Raji (cell line): Measurements from ENCODE around the gene ZFAND2A.

Experiments used
- POLR2A ChIP-seq: IDR thresholded peaks from 2 replicates; pipeline ENCODE4 v1.6.1; 2011; ENCODE audit warnings: low read depth, low read length, control low read depth; ENCODE audit not compliant: insufficient read depth

The ZFAND2A gene

DNA sequence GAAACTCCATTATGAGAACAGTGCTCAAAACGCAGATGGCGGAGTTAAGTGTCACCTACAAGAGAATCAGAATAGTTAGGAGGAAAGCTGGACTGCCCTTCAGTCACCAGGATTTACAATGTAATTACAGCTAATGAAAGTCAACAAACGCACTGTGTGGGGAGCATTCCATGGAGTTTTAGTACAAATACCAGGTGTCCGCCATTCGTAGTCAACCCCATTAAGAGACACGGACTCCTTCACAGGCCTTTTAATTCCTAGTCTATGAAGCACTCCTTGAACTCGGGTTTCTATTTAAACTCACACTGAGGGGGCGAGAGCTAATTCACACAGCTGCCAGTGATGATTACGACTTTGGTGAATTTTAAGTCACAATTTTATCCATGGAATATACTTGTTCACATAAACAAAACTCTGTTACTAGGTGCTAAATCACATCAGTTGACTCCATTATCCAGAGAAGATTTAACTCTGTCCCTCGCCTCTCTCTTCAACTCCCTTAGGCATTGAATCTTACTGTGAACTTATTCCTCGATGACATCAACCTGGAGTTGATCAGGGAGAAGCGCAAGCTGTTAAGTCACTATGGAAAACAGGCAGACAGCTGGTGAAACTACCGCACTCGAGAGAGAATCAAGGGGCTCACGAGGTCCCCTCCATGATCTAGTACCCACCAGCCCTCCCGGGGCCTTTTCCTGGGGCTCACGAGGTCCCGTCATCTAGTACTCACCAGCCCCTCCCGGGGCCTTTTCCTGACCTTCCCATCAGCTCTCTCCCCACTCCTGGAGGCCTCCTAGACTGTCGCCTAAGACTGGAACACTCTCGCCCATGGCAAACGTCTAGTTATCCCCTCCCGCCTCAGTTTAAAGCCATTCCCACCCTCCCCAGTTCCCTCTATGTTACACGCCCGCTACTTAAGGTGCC, 1.5 kb downstream of the ZFAND2A start:
- TF ChIP-seq POLR2A, result no peak

DNA sequence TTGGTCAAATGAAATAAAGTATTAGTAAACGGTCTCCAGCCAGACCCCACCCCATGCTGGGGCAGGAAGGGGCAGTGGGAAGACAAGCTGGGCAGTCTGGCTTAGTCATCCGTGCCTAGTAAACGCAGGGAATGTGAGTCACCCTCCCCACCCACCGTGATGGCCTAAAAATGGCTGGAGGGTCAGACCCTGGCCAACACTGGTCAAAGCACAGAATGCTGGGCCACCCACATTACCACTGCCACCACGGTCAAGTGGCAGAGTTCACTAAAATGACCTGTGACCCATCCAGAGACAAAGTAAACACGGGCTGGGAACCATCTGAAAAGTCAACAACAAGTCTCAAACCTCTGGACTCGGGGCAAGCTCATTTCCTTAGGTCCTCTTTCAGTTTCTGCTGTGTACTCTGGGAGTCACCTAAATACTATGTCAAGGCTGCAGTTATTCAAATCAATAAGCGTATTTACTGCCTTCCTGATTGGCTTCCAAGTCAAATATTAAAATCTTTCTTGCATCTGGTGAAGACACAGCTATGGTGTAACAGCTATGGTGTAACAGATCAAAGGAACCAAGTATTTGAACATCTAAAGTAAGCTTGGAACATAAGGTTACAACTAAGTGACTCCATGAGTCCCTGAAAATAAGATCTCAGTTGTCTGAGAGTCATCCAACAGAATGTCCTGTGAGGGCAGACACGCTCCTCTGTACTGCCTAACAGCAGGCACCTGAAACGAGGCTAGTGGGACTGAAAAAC, 3.0 kb downstream of the ZFAND2A start:
- TF ChIP-seq POLR2A, result no peak

DNA sequence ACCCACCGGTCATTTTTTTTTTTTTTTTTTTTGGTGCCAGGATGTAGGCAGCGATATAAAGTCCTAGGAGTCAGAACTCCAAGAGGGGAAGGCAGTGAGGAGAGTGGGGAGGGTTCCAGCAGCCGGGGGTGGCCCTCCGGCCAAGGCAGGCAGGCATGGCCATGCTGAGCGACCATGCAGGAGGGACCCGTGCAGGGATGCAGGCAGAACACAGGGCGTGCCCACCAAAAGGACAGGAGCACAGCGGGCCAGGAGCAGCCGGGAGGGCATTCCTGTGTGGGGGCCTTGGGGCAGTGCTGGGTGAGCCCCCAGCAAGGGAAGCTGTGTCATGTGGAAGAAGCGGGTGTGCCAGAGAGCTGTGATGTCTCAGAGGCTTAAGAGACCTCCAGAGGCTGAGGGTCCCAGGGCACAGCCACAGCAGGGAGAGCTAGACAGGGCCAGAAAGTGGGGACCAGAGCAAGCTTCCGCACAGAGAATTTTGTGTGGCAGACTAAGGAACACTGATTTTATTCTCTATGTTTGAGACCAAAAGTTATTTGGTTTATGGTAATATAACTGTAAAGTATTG, 5.7 kb downstream of the ZFAND2A start:
- TF ChIP-seq POLR2A, result no peak

DNA sequence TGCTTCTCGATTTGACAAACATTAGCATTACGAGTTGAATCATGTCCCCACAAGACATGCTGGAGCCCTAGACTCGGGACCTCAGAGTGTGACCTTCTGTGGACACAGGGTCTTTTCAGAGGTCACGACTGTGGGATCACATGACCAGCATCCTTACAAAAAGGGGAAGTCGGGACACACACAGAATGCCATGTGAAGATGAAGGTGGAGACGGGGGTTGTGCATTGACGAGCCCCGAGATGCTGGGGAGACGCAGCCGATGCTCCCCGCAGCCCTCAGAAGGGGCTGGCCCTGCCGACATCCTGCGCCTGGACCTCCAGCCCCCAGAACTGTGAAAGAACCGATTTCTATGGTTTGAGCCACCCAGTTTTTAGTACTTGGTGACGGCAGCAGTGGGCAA, 7.5 kb downstream of the ZFAND2A start:
- no peak for TF ChIP-seq POLR2A

DNA sequence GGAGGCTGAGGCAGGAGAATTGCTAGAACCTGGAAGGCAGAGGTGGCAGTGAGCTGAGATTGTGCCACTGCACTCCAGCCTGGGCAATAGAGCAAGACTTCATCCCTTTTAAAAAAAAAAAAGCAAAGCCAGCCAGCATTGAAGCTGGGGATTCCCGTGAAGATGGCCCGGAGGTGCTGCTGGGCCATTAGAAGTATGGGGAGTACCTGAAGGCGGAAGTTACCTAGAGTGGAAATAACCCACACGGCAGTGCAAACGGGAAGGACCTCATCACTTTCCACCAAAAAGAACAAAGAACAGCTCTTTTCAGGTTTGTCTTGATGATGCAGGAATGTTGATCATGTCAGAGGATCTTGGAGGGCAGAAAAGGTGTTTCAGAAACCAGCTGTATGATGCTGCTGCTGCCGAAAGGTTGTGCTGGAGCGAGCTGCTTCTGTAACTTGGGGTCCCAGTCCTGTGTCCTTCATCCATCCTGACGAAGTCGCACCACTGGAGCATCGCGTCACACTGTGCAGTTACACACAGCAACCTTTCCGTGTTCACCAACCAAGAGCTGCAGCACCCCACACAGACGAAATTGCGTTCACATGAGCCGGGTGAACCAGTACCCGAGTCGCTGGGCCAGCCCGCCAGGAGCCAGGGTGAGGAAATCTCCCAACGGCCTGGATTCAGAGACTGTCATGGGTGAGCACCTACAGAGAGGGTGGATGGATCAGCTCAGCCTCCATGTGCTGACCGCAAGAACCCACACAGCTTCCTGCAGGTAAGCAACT, 8.2 kb downstream of the ZFAND2A start:
- no peak for TF ChIP-seq POLR2A

DNA sequence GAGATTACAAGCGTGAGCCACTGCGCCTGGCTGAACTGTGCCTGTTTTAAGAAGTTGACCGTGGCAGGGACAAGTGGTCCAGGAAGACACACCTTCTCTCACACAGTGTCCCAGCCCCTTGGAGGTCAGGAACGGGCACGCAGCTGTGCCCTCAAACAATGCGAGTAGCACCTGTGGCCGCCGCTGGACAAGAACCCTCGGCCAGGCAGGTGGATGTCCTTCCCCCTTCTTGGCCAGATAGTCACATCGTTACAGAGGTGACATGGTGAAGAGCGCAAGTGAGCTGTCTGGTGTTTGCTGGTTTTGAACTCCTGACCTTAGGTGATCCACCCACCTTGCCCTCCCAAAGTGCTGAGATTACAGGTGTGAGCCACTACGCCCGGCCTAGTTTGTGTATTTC, 8.8 kb downstream of the ZFAND2A start:
- TF ChIP-seq POLR2A, result no peak

DNA sequence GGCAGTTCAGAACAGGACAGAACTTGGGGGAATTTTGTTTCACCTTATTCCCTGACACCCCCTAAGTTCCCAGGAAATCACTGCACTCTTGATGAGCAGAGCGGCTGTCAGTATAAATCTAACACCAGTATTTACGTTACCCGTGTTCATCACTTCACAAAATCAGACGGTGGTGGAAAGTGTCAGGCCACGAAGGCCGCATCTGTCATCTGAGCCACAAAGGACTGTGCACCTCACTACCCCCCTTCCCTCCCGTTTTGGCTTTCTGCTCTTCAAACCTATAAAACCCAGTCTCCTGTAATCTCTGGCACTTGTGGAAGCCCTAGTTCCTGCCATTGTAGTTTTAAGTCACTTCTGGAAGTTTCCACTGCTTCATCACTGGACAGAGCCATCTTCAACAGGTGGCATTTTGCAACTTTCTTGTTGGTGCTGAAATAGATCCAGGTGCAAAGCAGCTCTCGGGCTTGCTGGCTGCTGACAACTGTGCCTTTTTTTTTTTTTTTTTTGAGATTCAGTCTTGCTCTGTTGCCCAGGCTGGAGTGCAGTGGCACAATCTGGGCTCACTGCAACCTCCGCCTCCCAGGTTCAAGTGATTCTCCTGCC, 9.5 kb downstream of the ZFAND2A start:
- TF ChIP-seq POLR2A, result no peak

DNA sequence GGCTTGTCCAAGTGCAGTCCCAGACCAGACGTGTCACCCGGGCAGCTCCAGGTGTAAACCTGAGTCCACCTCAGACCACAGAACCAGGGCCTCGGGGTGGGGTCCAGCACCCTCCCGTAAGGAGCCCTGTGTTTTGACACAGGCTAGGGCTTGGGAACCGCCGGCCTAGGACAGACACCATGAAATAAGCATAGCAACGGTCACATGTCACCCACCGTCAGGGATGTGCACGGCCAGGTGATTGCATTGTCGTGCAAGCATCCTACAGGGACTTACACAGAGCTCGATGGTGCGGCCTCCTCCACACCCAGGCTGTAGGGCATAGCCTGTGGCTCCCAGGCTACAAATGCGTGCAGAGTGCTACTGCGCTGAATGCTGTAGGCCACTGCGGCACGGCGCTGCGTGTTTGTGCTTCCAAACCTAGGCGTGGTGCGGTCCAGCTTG, 10.6 kb downstream of the ZFAND2A start:
- TF ChIP-seq POLR2A, result no peak

DNA sequence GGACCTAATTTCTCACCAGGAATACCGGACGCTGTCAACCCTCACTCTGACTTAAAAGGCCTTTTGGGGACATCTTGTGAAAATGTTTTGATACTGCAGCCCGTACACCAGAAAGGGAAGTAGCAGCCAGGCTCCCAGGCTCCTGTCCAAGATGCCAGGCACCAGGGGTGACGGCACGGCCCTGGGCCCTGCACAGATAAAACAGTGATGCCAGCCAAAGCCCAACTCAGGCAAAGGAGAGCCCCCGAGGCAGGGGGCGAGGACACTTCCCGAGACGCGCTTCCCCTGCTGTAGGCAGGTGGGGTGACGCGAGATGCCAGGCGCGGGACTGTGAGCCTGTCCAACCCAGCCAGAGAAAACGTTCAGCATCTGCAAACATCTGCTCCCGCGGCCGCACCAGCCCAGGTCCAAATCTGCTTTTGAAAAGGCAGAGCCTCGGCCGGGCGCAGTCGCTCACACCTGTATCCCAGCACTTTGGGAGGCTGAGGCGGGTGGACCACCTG, 15.7 kb downstream of the ZFAND2A start:
- no peak for TF ChIP-seq POLR2A

DNA sequence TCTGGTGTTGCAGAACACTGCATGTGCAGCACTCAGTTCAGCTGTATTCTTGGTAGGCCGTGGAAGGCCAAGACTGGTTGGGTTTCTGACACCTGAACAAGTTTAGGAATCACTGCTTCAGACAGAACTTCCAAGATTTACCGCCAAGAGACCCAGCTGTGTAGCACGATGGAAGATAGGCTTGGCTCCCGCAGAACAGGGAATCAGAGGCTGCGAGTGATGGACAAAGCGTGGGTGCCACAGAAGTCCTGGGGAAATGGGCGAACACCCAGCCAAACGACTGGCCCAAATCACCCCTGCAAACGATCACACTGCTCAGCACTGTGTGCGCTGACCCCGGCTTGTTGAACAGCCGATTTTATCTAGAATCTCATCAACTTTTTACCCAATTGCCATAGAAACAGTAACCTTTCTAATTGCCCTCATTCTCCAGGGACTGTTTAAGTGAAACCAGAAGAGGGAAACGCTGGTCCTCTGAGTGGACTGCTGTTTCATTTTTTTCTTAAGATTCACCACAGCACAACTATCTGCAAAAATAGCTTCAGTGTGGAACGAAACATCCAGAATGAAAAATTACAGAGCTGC, 17.9 kb downstream of the ZFAND2A start:
- no peak for TF ChIP-seq POLR2A

DNA sequence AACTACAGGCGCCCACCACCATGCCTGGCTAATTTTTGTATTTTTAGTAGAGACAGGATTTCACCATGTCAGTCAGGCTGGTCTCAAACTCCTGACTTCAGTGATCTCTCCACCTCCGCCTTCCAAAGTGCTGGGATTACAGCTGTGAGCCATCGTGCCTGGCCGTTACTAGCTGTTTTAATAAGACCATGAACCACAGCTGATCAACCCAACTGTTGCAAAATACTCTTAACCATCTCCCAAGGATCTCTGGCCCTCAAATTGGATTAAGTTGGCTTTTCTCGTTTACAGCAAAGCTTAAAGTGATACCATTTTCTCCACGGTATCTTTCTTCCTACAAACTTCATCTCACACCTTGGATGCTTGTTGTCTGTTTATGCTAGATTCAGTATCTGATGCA, 18.3 kb downstream of the ZFAND2A start:
- no peak for TF ChIP-seq POLR2A

DNA sequence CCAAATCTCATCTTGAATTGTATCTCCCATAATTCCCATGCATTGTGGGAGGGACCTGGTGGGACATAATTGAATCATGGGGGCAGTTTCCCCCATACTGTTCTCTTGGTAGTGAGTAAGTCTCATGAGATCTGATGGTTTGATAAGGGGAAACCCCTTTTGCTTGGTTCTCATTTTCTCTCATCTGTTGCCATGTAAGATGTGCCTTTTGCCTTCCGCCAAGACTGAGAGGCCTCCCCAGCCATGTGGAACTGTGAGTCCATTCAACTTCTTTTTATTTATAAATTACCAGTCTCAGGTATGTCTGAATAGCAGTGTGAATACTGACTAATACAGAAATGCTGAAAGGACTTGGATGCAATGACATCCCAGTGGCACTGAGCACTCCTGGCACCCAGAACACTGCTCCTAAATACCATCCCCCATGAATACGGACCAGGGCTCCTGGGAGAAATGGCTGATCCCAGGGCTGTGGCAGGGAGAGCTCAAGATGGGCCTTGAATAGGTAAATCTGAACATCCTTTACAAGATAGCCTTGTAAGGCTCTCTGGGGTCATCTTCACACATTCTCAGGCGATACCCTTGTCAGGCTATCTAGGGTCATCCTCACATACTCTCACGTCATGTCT, 19.4 kb downstream of the ZFAND2A start:
- no peak for TF ChIP-seq POLR2A

DNA sequence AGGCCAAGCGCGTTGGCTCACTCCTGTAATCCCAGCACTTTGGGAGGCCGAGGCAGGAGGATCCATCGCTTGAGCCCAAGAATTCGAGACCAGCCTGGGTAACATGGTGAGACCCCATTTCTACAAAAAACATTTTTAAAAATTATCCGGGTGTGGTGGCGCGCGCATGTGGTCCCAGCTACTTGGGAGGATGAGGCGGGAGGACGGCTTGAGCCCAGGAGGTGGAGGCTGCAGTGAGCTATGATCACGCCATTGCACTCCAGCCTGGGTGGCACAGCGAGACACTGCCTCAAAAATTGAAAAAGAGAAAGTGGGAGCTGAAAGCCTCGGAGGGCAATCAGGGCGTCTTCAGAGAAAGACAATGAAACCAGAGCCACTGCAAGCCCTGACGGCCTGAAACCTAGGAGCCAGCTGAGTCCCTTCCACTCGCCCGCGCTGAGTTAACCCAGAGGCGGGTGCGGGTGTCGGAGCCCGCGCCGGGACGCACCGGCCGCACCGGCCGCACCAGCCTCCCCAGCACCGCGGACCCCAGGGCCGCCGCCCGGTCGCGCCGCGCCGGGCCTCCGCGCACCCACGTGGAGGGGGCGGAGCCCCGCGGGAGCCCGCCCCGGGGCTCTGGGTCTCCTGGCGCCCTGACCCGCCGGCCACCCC, 22.4 kb downstream of the ZFAND2A start:
- no peak for TF ChIP-seq POLR2A
